AG09309 (cell line): ENCODE measurements around the gene C6orf136.

Source experiments
- DNase-seq: peaks from one replicate; pipeline ENCODE4 v3.0.0-alpha.2; 2010; ENCODE audit warnings: low read depth
- H3K4me3 ChIP-seq: 2 replicates; pipeline ENCODE4 v1.5.1; 2011; ENCODE audit warnings: mild to moderate bottlenecking, low read depth, low read length, moderate library complexity; ENCODE audit not compliant: control insufficient read depth
- CTCF ChIP-seq: IDR thresholded peaks from 2 replicates; pipeline ENCODE4 v1.5.1; 2011; ENCODE audit warnings: mild to moderate bottlenecking, low read depth, low read length, inconsistent platforms; ENCODE audit not compliant: insufficient read depth, control insufficient read depth; ENCODE audit errors: missing control alignments

Gene C6orf136

GRCh38 chr6:30683980-30684338, 37.0 kb downstream of the C6orf136 start:
- H3K4me3 ChIP-seq = peak overlapping the region; percentile 89
- TF ChIP-seq CTCF = no peak
- no peak for DNase-seq

- H3K4me3 ChIP-seq = peak overlapping the region; percentile 89
- no peak for DNase-seq
- TF ChIP-seq CTCF = no peak
Observed at GRCh38 chr6:30684386-30685156, 37.6 kb downstream of the C6orf136 start.

GRCh38 chr6:30685157-30686008, 38.5 kb downstream of the C6orf136 start:
- DNase-seq = no peak
- H3K4me3 ChIP-seq = peak overlapping the region; percentile 89
- peak; percentile 27 for TF ChIP-seq CTCF

- TF ChIP-seq CTCF = no peak
- no peak for DNase-seq
- peak within 1 kb of the TSS; percentile 89 for H3K4me3 ChIP-seq
Observed at GRCh38 chr6:30686009-30686907, 39.3 kb downstream of the C6orf136 start, which contains the start of gene PPP1R18. PPP1R18 (minus strand) TSS chr6:30686645; CDS start chr6:30686018, 627 bp downstream.

- TF ChIP-seq CTCF = no peak
- peak; percentile 85 for DNase-seq
- H3K4me3 ChIP-seq = peak overlapping the region; percentile 89
Observed at GRCh38 chr6:30686908-30687658, 40.1 kb downstream of the C6orf136 start.
